ENCODE data around the gene PRTN3.

DNA sequence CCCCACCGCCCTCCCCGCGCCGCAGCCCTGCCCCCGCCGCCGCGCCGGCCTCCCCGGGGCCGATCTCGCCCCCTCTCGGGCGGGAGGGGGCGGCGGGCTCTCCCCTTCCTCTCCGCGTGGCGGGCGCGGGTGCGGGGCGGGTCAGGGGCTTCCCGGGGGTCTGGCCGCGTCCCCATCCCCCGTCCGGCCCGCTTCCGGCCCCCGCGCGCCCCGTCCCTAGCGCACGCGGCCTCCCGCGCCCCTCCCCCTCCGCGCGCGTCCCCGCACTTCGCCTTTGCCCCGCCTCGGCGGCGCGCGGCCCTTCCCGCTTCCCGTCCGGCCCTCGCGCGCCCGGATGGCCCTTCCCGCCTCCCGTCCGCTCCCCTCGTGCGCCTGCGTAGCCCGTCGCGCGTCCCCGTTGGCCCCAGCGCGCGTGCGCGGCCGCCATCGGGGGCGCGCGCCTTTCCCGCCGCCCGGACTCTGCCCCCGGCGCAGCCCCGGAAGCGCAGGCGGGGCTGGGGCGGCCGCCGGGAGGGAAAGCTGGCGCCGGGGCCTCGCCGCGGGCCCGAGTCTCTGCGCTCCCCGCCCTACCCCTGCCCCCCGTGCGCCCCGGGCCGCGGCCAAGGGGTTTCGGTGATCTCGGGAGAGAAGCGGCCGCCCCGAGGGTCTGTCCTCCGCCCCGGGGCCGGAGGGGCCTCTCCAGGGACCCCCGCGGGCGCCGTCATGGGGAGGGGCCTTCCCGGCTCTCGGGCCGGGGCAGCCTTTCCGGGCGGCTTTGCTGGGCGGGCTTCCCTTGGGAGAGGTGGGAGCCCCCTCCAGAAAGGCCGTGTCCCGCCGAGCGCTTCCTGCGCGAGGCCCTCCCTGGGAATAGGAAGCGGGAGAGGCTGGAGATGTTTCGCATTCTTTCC is 43.0 kb upstream of the PRTN3 start:
- TF ChIP-seq, protein P1, sequence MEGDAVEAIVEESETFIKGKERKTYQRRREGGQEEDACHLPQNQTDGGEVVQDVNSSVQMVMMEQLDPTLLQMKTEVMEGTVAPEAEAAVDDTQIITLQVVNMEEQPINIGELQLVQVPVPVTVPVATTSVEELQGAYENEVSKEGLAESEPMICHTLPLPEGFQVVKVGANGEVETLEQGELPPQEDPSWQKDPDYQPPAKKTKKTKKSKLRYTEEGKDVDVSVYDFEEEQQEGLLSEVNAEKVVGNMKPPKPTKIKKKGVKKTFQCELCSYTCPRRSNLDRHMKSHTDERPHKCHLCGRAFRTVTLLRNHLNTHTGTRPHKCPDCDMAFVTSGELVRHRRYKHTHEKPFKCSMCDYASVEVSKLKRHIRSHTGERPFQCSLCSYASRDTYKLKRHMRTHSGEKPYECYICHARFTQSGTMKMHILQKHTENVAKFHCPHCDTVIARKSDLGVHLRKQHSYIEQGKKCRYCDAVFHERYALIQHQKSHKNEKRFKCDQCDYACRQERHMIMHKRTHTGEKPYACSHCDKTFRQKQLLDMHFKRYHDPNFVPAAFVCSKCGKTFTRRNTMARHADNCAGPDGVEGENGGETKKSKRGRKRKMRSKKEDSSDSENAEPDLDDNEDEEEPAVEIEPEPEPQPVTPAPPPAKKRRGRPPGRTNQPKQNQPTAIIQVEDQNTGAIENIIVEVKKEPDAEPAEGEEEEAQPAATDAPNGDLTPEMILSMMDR (conservative IDR thresholded peaks at IDR 0.05 in 1 of 2, IDR thresholded peaks at IDR 0.05 in 1 of 2; ENCODE audit: extremely low read depth in 1 of 2, insufficient read depth in 1 of 2, low read depth in 1 of 2, low read length in 2 of 2) = no peak
- TF ChIP-seq EZH2 (IDR thresholded peaks at IDR 0.05; ENCODE audit: borderline replicate concordance, low read length) = no peak

Data from mammary epithelial cell (primary cell).